Left lung (tissue), 10 donors: ENCODE results near the gene SH3TC1. TPM values are rescaled to one million over a fixed set of nuclear protein-coding genes. Genes with fewer than 3 reads are reported as not detected.

Experiments
- ATAC-seq: fragments of 200-7000 bp; cut with Tn5 transposase; one replicate; pipeline ENCODE4 v1.9.1; 2020; ENCODE audit warnings: moderate library complexity
- DNase-seq, 4 donors: peaks; one replicate each; pipeline ENCODE4 v3.0.0-alpha.2; 2013 to 2020
- H3K27ac ChIP-seq, 2 donors: fragments of 200-600 bp; sonication (generic) in 1 of 2; one replicate each; pipeline versions ENCODE4 v1.5.0 to v1.8.0; 2020 to 2021
- H3K27me3 ChIP-seq, 2 donors: fragments of 200-600 bp; sonication (generic) in 1 of 2; one replicate each; pipeline versions ENCODE4 v1.5.0 to v1.8.0; 2020 to 2021
- H3K36me3 ChIP-seq, 2 donors: fragments of 200-600 bp; sonication (generic) in 1 of 2; one replicate each; pipeline versions ENCODE4 v1.5.0 to v1.8.0; 2020 to 2021
- H3K4me1 ChIP-seq, 2 donors: fragments of 200-600 bp; one replicate each; pipeline ENCODE4 v1.8.0; 2021
- H3K4me3 ChIP-seq, 2 donors: fragments of 200-600 bp; sonication (generic) in 1 of 2; one replicate each; pipeline versions ENCODE4 v1.5.0 to v1.8.0; 2020 to 2021; ENCODE audit warnings: mild to moderate bottlenecking in 1 of 2
- H3K9me3 ChIP-seq, 2 donors: fragments of 200-600 bp; sonication (generic) in 1 of 2; one replicate each; pipeline versions ENCODE4 v1.5.0 to v1.8.0; 2020 to 2021
- intact Hi-C, 2 donors: fragments of 100-400 bp; cut with DNase I; formaldehyde crosslinking; loops; one replicate each; pipeline versions ENCODE4 v1.11.2 to v1.14.2; 2022
- polyA plus RNA-seq, 6 donors: library from polyadenylated mRNA; unstranded; fragments of 120-200 nt; gene quantifications; one replicate each; pipeline ENCODE4 v1.2.1, GENCODE V29; 2013; ENCODE audit not compliant: insufficient read length in 6 of 6
- total RNA-seq, 2 donors: library from RNA; stranded (reverse); fragmentation: NEBNext Ultra II Directional; extraction: Animal tissue kit (Norgen Biotek cat#: 25700); gene quantifications; one replicate each; pipeline ENCODE4 v1.2.1, GENCODE V29; 2021
- TF ChIP-seq, protein P1 (sequence below), 2 donors: fragments of 200-600 bp; sonication (generic) in 1 of 2; IDR thresholded peaks; one replicate each; pipeline versions ENCODE4 v1.5.0 to v1.8.0; 2021; ENCODE audit warnings: antibody characterized with exemption in 2 of 2
- donor health status: DM: no; HTN: yes; CAD: no.
- donor health status: DM: no; HTN: no; CAD: no.

The SH3TC1 gene
- total and polyA plus RNA-seq, 8 donors = 22.0 to 46.1 (median 28.3) TPM

DNA sequence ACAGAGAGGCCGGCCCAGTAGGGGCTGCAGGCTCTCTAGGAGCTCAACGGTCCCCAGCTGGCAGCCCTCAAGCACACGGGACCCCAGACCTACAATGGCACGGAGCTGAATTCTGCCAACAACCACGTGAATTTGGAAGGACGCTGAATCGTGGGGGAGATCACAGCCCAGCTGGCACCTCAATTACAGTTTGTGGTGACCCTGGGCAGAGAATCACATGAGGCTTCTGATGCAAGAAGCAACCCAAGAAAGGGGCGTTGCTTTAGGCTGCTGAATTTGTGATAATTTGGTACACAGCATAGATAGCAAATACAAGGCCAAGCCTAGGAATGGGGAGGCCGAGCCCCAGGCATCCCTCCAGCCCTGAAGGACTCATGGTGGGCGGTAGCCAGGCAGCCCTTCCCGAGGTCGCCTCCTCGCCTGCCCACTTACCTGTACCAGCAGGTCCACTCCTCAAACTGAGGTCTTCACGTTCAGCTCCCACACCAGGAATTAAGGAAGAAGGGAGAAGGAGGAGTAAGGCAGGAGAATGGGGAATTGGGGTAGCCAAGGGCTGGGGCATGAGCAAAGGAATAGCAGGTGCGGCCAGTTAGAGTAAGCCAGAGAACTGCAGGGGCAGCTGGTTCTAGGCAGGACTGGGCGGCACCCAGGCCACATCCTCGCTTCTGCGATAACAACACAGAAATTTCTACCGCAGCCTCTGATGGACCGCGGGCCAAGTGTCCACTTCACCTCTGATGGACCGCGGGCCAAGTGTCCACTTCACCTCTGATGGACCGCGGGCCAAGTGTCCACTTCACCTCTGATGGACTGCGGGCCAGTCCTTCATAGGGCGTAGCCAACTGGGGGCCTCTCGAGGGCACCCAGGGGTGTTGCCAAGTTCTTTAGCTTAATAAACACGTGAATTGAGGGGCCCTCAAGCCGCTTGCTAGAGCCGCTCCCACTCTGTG is 47.1 kb downstream of the SH3TC1 start:
- Histone ChIP-seq H3K4me1 (peaks cover 16 to 26% of the 10 kb centered on the region in 2 donors), H3K27me3 (no peaks in the 10 kb centered on the region), H3K9me3 (no peaks in the 10 kb centered on the region), H3K36me3 (peaks cover 0 to 5% of the 10 kb centered on the region in 2 donors), H3K27ac (peak overlapping the region; percentile 13 to 58), H3K4me3 (no peak overlapping the region)
- intact Hi-C loops = no loop called here
- ATAC-seq (peak; percentile 75), DNase-seq (peak in 2 of 4 donors; percentile 73 to 79)
- TF ChIP-seq, protein P1, sequence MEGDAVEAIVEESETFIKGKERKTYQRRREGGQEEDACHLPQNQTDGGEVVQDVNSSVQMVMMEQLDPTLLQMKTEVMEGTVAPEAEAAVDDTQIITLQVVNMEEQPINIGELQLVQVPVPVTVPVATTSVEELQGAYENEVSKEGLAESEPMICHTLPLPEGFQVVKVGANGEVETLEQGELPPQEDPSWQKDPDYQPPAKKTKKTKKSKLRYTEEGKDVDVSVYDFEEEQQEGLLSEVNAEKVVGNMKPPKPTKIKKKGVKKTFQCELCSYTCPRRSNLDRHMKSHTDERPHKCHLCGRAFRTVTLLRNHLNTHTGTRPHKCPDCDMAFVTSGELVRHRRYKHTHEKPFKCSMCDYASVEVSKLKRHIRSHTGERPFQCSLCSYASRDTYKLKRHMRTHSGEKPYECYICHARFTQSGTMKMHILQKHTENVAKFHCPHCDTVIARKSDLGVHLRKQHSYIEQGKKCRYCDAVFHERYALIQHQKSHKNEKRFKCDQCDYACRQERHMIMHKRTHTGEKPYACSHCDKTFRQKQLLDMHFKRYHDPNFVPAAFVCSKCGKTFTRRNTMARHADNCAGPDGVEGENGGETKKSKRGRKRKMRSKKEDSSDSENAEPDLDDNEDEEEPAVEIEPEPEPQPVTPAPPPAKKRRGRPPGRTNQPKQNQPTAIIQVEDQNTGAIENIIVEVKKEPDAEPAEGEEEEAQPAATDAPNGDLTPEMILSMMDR (IDR thresholded peaks at IDR 0.05) = no peak

DNA sequence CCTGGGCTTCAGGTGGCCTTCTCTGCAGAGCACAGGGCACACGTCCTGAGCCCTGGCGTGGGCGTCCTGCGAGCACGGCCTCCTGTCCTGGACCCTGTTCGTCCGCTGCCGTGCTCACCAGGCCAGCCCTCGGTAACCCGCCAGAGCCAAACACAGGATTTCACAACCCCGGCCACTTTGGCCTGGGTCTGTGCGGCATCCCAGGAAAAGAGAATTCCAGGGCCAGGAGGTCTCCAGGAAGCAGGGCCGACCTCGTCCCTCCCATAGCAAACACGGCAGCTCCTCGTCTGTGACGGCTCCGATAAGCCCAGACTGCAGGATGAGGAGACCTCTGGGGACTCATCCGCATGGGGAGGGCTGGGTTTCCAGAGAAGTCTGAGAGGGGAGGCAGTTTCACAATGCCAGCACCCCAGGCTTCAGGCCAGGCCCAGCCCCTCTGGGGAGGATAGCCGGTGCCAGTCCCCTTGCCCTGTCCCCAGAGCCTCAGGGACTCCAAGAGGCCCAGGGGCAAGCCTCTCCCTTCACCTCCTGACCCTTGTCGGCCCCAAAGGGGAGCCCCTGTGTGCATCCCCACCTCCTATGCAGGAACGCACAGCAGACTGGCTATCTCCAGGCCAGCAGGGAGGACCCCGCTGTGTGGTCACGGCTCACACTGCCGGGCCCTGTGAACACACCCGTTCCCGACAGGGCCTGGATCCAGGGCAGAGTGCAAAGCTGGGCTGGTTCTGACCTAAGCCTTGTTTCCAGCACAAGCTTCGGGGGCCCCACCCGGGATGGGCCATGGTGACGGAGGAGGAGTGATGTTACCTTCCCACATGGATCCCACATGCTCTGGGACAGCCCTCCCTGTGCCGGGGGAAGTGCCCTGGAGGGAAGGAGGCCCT is 48.2 kb downstream of the SH3TC1 start:
- Histone ChIP-seq H3K4me3 (no peak overlapping the region), H3K36me3 (no peaks in the 10 kb centered on the region), H3K9me3 (no peaks in the 10 kb centered on the region), H3K27ac (peak overlapping the region; percentile 13 to 58), H3K4me1 (peaks cover 16 to 20% of the 10 kb centered on the region in 2 donors), H3K27me3 (no peaks in the 10 kb centered on the region)
- DNase-seq (peak in 1 of 4 donors; percentile 77), ATAC-seq (peak; percentile 52)
- TF ChIP-seq, protein P1 (IDR thresholded peaks at IDR 0.05) = no peak
- intact Hi-C loops = no loop called here

DNA sequence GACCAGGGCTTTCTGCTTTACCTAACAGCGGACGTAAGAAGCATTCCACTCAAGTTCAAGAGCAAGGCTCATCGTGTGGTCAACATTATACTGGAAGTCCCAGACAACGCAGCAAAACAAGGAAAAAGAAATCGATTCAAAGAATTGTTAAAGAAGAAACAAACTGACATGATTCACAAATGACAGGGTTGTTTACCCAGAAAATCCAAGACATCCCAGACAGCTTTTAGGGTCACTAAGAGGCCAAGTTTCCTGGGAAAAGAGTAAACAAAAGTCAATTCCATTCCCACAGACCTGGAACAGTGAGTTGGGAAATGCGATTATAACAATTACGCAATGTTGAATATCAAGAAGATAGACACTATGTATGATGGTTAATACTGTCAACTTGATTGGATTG is 49.0 kb downstream of the SH3TC1 start:
- DNase-seq = no peak
- H3K4me1 ChIP-seq = peaks cover 16 to 18% of the 10 kb centered on the region in 2 donors
- H3K27ac ChIP-seq = peak overlapping the region; percentile 13 to 58
- no peaks in the 10 kb centered on the region for H3K36me3 ChIP-seq
- no peaks in the 10 kb centered on the region for H3K27me3 ChIP-seq
- H3K9me3 ChIP-seq = no peaks in the 10 kb centered on the region
- intact Hi-C loops = no loop called here
- TF ChIP-seq, protein P1 (IDR thresholded peaks at IDR 0.05) = no peak
- peak; percentile 33 for ATAC-seq
- no peak overlapping the region for H3K4me3 ChIP-seq

- Histone ChIP-seq H3K27me3 (no peaks in the 10 kb centered on the region), H3K27ac (no peak overlapping the region), H3K4me3 (no peak overlapping the region), H3K9me3 (no peaks in the 10 kb centered on the region), H3K4me1 (peaks cover 16 to 18% of the 10 kb centered on the region in 2 donors), H3K36me3 (no peaks in the 10 kb centered on the region)
- ATAC-seq (no peak), DNase-seq (no peak)
- intact Hi-C loops = no loop called here
- TF ChIP-seq, protein P1 (IDR thresholded peaks at IDR 0.05) = no peak
Measured at GRCh38 chr4:8250227-8250626, 51.1 kb downstream of the SH3TC1 start.
